Fibroblast of mammary gland (primary cell): Measurements from ENCODE around the gene LIPG.
"Not testable (repeated sequence)": the region's sequence is repeated elsewhere in the genome, so short reads cannot be mapped to it uniquely, and the experiment has no call there.

Experiments
- DNase-seq: peaks from one replicate; pipeline ENCODE4 v3.0.0-alpha.2; 2010; ENCODE audit warnings: low read depth
- H3K4me3 ChIP-seq: 2 replicates; pipeline ENCODE4 v1.5.1; 2011; ENCODE audit warnings: low read depth, mild to moderate bottlenecking, low read length, moderate library complexity; ENCODE audit not compliant: control insufficient read depth
- TF ChIP-seq, protein P1 (sequence below): conservative IDR thresholded peaks from 2 replicates; pipeline ENCODE4 v1.5.1; 2011; ENCODE audit warnings: low read depth, low read length, inconsistent platforms; ENCODE audit not compliant: control insufficient read depth, insufficient read depth

Gene LIPG

DNA sequence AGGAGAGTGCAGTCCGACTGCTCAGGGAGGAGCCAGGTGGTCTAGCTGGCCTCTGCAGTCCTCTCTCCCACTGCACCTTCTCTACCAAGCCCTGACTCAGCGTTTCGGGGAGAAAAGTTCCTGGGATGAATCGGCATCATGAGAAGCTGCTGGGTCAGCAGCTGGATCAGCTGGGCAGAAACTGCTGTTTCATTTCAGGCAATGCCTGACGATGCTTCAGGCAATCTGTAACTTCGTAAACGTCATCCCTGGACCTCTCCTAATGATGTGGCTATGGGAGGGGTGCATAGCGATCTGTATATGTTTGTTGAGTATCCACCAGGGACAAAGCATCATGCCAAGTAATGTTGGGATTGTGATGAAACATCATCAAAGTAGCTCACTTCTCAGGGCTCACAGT is 20.7 kb downstream of the LIPG start:
- H3K4me3 ChIP-seq: no peak overlapping the region
- peak; percentile 90 for DNase-seq
- TF ChIP-seq, protein P1, sequence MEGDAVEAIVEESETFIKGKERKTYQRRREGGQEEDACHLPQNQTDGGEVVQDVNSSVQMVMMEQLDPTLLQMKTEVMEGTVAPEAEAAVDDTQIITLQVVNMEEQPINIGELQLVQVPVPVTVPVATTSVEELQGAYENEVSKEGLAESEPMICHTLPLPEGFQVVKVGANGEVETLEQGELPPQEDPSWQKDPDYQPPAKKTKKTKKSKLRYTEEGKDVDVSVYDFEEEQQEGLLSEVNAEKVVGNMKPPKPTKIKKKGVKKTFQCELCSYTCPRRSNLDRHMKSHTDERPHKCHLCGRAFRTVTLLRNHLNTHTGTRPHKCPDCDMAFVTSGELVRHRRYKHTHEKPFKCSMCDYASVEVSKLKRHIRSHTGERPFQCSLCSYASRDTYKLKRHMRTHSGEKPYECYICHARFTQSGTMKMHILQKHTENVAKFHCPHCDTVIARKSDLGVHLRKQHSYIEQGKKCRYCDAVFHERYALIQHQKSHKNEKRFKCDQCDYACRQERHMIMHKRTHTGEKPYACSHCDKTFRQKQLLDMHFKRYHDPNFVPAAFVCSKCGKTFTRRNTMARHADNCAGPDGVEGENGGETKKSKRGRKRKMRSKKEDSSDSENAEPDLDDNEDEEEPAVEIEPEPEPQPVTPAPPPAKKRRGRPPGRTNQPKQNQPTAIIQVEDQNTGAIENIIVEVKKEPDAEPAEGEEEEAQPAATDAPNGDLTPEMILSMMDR: no peak

DNA sequence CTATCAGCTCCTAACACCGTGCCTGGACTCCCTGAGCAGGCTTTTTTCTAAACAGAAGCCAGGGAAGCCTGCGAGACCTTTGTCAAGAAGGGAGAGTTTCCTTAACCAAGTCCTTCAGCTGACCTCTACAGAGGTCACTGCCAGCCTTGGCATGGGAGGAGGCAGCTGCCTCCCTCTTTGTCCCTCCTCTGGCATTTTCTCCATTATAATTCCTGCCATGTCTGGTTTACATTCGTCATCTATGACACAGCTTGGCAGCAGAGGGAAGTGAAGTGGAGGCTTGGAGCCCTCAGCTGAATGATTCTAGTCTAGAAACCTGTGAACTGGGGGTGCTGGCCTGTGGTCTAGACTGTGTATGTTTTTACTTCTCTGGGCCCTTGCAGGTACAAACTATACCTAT is 22.5 kb downstream of the LIPG start:
- peak; percentile 23 for DNase-seq
- H3K4me3 ChIP-seq: no peak overlapping the region
- TF ChIP-seq, protein P1: no peak

DNA sequence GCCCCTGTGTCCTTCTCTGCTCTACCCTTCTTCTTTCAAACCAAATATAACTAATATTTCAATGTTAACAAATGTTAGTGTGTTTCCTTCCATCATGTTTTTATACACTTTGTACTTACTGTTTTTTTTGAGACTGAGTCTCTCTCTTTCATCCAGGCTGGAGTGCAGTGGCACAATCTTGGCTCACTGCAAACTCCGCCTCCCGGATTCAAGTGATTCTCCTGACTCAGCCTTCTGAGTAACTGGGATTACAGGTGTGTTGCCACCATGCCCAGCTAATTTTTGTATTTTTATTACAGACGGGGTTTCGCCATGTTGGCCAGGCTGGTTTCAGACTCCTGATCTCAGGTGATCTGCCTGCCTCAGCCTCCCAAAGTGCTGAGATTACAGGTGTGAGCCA is 23.1 kb downstream of the LIPG start:
- not testable (repeated sequence) for H3K4me3 ChIP-seq, DNase-seq

DNA sequence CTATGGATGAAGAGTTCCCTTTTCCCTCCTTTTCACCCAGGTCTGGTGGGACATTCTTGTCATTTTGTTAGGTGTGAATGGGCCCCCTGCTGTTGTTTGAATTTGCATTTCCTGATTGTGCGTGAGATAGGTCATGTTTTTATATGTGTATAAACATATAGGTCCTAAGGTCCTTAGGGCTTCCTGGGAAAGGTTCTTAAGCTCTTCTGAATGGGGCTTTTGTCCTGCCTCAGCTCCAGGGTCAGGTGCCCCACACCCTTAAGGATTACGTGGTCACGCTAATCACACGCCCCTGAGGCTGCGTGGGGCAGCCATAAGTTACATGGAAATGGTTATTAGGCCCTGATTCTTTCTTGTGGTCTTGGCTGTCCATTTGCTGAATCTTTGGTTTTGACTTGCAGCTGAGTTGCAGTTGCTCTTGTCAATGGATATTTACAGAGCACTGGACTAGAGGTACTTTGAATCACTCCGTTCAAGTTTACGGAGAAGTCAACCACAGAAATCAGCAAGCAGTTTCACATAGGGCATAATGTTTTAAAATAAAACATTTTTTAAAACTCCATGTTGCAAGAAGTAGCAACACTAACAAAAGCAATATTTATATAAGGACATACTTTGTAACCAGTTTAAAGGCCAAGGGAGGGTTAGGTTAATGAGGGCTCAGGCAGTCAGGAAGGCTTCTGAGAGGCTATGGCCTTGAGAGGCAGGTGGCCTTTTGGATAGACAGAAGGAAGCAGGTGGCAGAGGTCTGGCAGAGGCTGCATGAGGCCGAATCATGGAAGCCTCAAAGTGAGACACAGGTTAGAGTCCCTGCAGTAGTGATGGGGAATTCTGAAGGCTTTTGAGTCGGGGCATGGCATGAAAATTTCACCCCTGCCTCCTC is 24.2 kb downstream of the LIPG start:
- TF ChIP-seq, protein P1: no peak
- no peak for DNase-seq
- H3K4me3 ChIP-seq: no peak overlapping the region

DNA sequence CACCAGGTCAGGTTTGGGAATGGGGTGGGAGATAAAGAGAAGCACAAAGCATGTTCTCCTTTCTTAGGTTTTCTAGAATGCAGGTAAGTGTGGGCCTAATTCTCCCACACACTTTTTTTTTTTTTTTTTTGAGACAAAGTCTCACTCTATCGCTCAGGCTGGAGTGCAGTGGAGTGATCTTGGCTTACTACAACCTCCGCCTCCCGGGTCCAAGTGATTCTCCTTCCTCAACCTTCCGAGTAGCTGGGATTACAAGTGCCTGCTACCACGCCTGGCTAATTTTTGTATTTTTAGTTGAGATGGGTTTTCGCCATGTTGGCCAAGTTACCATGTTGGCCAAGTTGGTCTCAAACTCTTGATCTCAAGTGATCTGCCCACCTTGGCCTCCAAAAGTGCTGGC is 26.3 kb downstream of the LIPG start:
- DNase-seq: no peak
- no peak overlapping the region for H3K4me3 ChIP-seq
- TF ChIP-seq, protein P1: no peak

DNA sequence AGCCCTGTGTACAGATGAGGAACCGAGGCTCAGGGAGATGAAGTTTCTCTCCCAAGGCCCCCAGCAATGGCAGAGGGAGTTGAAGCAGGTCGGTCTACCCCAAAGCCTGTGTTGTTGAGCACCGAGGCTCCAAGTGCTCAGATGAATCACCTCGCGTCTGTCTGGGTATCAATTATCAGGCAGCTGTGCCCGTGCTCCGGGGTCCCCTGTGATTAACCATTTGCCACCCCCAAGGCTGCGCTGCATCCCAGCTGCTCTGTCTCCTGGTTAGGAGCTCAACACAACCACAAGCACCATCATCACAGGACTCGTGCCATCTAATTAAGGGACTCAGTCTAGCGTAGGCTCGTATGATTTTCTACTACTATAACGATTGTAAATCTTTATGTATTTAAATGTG is 27.1 kb downstream of the LIPG start:
- TF ChIP-seq, protein P1: no peak
- no peak overlapping the region for H3K4me3 ChIP-seq
- DNase-seq: no peak

DNA sequence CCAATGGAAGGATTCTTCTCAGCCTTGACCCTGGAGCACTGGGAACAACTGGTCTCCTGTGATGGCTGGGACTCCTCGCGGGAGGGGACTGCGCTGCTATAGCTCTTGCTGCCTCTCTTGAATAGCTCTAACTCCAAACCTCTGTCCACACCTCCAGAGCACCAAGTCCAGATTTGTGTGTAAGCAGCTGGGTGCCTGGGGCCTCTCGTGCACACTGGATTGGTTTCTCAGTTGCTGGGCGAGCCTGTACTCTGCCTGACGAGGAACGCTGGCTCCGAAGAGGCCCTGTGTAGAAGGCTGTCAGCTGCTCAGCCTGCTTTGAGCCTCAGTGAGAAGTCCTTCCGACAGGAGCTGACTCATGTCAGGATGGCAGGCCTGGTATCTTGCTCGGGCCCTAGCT is 28.8 kb downstream of the LIPG start:
- TF ChIP-seq, protein P1: no peak
- H3K4me3 ChIP-seq: no peak overlapping the region
- no peak for DNase-seq
